ENCODE results near the gene PPP1R3G. TPM values are rescaled to one million over a fixed set of nuclear protein-coding genes. Genes with fewer than 3 reads are reported as not detected.

The PPP1R3G gene
- total and polyA plus RNA-seq, 2 donors (not counting 1 experiment from before 2014, with no cell fraction given): 0.09 to 0.25 TPM

- H3K79me2 ChIP-seq (ENCODE audit: control insufficient read depth, insufficient read depth, low read length): no peaks in the 10 kb centered on the region
- no peaks in the 10 kb centered on the region for H3K4me1 ChIP-seq (ENCODE audit: control insufficient read depth in 2 of 2, insufficient read depth in 2 of 2, low read length in 2 of 2)
- ATAC-seq (ENCODE audit: low read depth): no peak
- ChIA-PET POLR2A (no interaction called here), CTCF (no interaction called here)
- intact Hi-C loops (cut with micrococcal nuclease): no loop called here
- Mint-ChIP-seq H3K4me1 (no peaks in the 10 kb centered on the region), H3K27me3 (peaks cover 4% of the 10 kb centered on the region), H3K27ac (no peak overlapping the region), H3K4me3 (no peak overlapping the region), H3K9me3 (ENCODE audit: insufficient read depth) (peaks cover 12% of the 10 kb centered on the region)
- H3K4me3 ChIP-seq (ENCODE audit: control extremely low read depth in 1 of 5, extremely low read depth in 1 of 5, insufficient read depth in 1 of 5, low read depth in 2 of 5, low read length in 4 of 5): no peak overlapping the region
- H3K4me2 ChIP-seq (replicated peaks; ENCODE audit: low read depth, low read length, poor library complexity, severe bottlenecking): no peak overlapping the region
- H2AFZ ChIP-seq (ENCODE audit: insufficient read depth, low read depth, low read length, poor library complexity, severe bottlenecking): no peak overlapping the region
- WGBS (ENCODE audit: insufficient coverage): 44% methylated on average over 1 of the region's 2 CpGs
- no peak overlapping the region for H3K9ac ChIP-seq (ENCODE audit: low read length)
- TF ChIP-seq CTCF (IDR thresholded peaks at IDR 0.05): no peak
- TF ChIP-seq EZH2 (IDR thresholded peaks at IDR 0.05; ENCODE audit: borderline replicate concordance, insufficient read depth, low read depth, low read length, poor library complexity, severe bottlenecking): no peak
- H3K27me3 ChIP-seq (replicated peaks in 1 of 4; ENCODE audit: control extremely low read depth in 1 of 4, control insufficient read depth in 3 of 4, insufficient read depth in 4 of 4, low read length in 3 of 4): no peaks in the 10 kb centered on the region
- H3K27ac ChIP-seq (ENCODE audit: low read length in 2 of 2): no peak overlapping the region
- DNase-seq: no peak
- H3K9me3 ChIP-seq (ENCODE audit: control extremely low read depth in 1 of 3, control insufficient read depth in 2 of 3, insufficient read depth in 1 of 3, low read length in 2 of 3): peaks cover 0 to 21% (median 14%) of the 10 kb centered on the region in 3 donors
- H3K36me3 ChIP-seq (replicated peaks in 1 of 2; ENCODE audit: control extremely low read depth in 1 of 2, control insufficient read depth in 1 of 2, extremely low read depth in 1 of 2, insufficient read depth in 2 of 2, low read length in 1 of 2): no peaks in the 10 kb centered on the region
- no peaks in the 10 kb centered on the region for H4K20me1 ChIP-seq (ENCODE audit: control insufficient read depth, insufficient read depth, low read length, poor library complexity, severe bottlenecking)
Observed at GRCh38 chr6:5050009-5050408, 35.1 kb upstream of the PPP1R3G start.

- Histone ChIP-seq H3K9me3 (ENCODE audit: control extremely low read depth in 1 of 3, control insufficient read depth in 2 of 3, insufficient read depth in 1 of 3, low read length in 2 of 3) (peaks cover 0 to 21% (median 14%) of the 10 kb centered on the region in 3 donors), H3K36me3 (replicated peaks in 1 of 2; ENCODE audit: control extremely low read depth in 1 of 2, control insufficient read depth in 1 of 2, extremely low read depth in 1 of 2, insufficient read depth in 2 of 2, low read length in 1 of 2) (no peaks in the 10 kb centered on the region), H3K4me2 (replicated peaks; ENCODE audit: low read depth, low read length, poor library complexity, severe bottlenecking) (no peak overlapping the region), H4K20me1 (ENCODE audit: control insufficient read depth, insufficient read depth, low read length, poor library complexity, severe bottlenecking) (no peaks in the 10 kb centered on the region), H3K27me3 (replicated peaks in 1 of 4; ENCODE audit: control extremely low read depth in 1 of 4, control insufficient read depth in 3 of 4, insufficient read depth in 4 of 4, low read length in 3 of 4) (no peaks in the 10 kb centered on the region), H2AFZ (ENCODE audit: insufficient read depth, low read depth, low read length, poor library complexity, severe bottlenecking) (no peak overlapping the region), H3K4me3 (ENCODE audit: control extremely low read depth in 1 of 5, extremely low read depth in 1 of 5, insufficient read depth in 1 of 5, low read depth in 2 of 5, low read length in 4 of 5) (no peak overlapping the region), H3K79me2 (ENCODE audit: control insufficient read depth, insufficient read depth, low read length) (no peaks in the 10 kb centered on the region), H3K27ac (ENCODE audit: low read length in 2 of 2) (no peak overlapping the region), H3K4me1 (ENCODE audit: control insufficient read depth in 2 of 2, insufficient read depth in 2 of 2, low read length in 2 of 2) (no peaks in the 10 kb centered on the region), H3K9ac (ENCODE audit: low read length) (no peak overlapping the region)
- Mint-ChIP-seq H3K4me1 (no peaks in the 10 kb centered on the region), H3K27ac (no peak overlapping the region), H3K27me3 (peaks cover 4% of the 10 kb centered on the region), H3K9me3 (ENCODE audit: insufficient read depth) (peaks cover 12% of the 10 kb centered on the region), H3K4me3 (no peak overlapping the region)
- ChIA-PET CTCF (no interaction called here), POLR2A (no interaction called here)
- intact Hi-C loops (cut with micrococcal nuclease): no loop called here
- WGBS (ENCODE audit: insufficient coverage): no CpG with 5 or more reads among the region's 1 CpG
- ATAC-seq (ENCODE audit: low read depth) (no peak), DNase-seq (no peak)
- TF ChIP-seq EZH2 (IDR thresholded peaks at IDR 0.05; ENCODE audit: borderline replicate concordance, insufficient read depth, low read depth, low read length, poor library complexity, severe bottlenecking) (no peak), CTCF (IDR thresholded peaks at IDR 0.05) (no peak)
Observed at GRCh38 chr6:5051394-5051793, 33.7 kb upstream of the PPP1R3G start.
